ENCODE results near the gene MEA1.

The MEA1 gene

DNA sequence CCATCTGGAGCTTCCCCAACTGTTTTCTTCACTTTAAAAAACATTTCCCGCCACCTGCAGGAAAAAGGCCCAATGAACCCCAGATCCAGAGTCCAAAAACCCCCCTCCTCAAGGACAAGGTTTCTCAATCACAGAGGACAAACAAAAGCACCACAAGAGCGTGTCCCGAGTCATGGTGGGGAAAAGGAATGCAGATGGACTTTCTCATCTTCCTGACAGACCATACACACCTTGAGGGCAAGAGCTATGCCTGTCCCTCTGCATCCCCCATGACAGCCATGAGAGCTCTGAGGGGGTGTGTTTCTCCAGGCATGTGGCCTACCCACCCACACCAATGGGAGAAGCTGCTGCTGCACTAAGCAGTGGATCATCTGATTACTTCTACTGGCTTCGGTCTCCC is 43.8 kb downstream of the MEA1 start:
- TF ChIP-seq CREB1 (IDR thresholded peaks at IDR 0.05; ENCODE audit: low read depth) (no peak), CEBPB (IDR thresholded peaks at IDR 0.05) (no peak), NFIC (IDR thresholded peaks at IDR 0.05) (no peak), EGR1 (IDR thresholded peaks at IDR 0.05) (no peak), ZBTB7A (IDR thresholded peaks at IDR 0.05; ENCODE audit: low read depth) (no peak), FOXM1 (IDR thresholded peaks at IDR 0.05; ENCODE audit: borderline replicate concordance, low read depth) (no peak), EP300 (IDR thresholded peaks at IDR 0.05; ENCODE audit: borderline replicate concordance) (no peak), TAF1 (IDR thresholded peaks at IDR 0.05; ENCODE audit: low read depth) (no peak), TEAD4 (IDR thresholded peaks at IDR 0.05) (no peak), YY1 (IDR thresholded peaks at IDR 0.05; ENCODE audit: low read depth) (no peak), RAD21 (IDR thresholded peaks at IDR 0.05; ENCODE audit: low read depth) (no peak), TCF12 (IDR thresholded peaks at IDR 0.05; ENCODE audit: low read depth) (no peak)
- TF ChIP-seq, protein P1, sequence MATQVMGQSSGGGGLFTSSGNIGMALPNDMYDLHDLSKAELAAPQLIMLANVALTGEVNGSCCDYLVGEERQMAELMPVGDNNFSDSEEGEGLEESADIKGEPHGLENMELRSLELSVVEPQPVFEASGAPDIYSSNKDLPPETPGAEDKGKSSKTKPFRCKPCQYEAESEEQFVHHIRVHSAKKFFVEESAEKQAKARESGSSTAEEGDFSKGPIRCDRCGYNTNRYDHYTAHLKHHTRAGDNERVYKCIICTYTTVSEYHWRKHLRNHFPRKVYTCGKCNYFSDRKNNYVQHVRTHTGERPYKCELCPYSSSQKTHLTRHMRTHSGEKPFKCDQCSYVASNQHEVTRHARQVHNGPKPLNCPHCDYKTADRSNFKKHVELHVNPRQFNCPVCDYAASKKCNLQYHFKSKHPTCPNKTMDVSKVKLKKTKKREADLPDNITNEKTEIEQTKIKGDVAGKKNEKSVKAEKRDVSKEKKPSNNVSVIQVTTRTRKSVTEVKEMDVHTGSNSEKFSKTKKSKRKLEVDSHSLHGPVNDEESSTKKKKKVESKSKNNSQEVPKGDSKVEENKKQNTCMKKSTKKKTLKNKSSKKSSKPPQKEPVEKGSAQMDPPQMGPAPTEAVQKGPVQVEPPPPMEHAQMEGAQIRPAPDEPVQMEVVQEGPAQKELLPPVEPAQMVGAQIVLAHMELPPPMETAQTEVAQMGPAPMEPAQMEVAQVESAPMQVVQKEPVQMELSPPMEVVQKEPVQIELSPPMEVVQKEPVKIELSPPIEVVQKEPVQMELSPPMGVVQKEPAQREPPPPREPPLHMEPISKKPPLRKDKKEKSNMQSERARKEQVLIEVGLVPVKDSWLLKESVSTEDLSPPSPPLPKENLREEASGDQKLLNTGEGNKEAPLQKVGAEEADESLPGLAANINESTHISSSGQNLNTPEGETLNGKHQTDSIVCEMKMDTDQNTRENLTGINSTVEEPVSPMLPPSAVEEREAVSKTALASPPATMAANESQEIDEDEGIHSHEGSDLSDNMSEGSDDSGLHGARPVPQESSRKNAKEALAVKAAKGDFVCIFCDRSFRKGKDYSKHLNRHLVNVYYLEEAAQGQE (IDR thresholded peaks at IDR 0.05; ENCODE audit: low read depth), result no peak
- TF ChIP-seq, protein P2, sequence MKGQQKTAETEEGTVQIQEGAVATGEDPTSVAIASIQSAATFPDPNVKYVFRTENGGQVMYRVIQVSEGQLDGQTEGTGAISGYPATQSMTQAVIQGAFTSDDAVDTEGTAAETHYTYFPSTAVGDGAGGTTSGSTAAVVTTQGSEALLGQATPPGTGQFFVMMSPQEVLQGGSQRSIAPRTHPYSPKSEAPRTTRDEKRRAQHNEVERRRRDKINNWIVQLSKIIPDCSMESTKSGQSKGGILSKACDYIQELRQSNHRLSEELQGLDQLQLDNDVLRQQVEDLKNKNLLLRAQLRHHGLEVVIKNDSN (IDR thresholded peaks at IDR 0.05), result no peak
- TF ChIP-seq, protein P3, sequence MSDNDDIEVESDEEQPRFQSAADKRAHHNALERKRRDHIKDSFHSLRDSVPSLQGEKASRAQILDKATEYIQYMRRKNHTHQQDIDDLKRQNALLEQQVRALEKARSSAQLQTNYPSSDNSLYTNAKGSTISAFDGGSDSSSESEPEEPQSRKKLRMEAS (IDR thresholded peaks at IDR 0.05), result no peak

DNA sequence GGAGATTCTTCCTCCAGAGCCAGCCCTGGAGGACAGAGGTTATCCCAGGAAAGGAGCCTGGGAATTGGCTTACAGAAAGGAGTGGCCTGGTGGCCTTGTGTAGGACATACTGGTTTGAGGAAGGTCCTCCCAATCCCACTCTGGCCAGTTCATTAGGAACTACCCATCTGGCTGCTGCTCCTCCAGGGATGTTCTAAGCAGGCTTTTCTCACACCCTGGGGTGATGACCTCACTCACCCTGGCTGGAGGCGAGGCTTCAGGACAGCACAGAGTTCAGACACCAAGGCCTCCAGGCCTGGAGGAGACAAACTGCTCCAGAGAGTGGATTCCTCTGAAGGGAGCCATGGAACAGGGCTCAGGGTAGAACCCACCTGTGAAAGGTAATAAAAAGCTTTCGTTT is 44.3 kb downstream of the MEA1 start:
- no peak for TF ChIP-seq RAD21 (IDR thresholded peaks at IDR 0.05; ENCODE audit: low read depth)
- TF ChIP-seq, protein P2 (IDR thresholded peaks at IDR 0.05), result no peak
- TF ChIP-seq TCF12 (IDR thresholded peaks at IDR 0.05; ENCODE audit: low read depth), result no peak
- no peak for TF ChIP-seq EGR1 (IDR thresholded peaks at IDR 0.05)
- TF ChIP-seq CREB1 (IDR thresholded peaks at IDR 0.05; ENCODE audit: low read depth), result no peak
- TF ChIP-seq, protein P1 (IDR thresholded peaks at IDR 0.05; ENCODE audit: low read depth), result no peak
- TF ChIP-seq EP300 (IDR thresholded peaks at IDR 0.05; ENCODE audit: borderline replicate concordance), result no peak
- no peak for TF ChIP-seq ZBTB7A (IDR thresholded peaks at IDR 0.05; ENCODE audit: low read depth)
- TF ChIP-seq YY1 (IDR thresholded peaks at IDR 0.05; ENCODE audit: low read depth), result no peak

DNA sequence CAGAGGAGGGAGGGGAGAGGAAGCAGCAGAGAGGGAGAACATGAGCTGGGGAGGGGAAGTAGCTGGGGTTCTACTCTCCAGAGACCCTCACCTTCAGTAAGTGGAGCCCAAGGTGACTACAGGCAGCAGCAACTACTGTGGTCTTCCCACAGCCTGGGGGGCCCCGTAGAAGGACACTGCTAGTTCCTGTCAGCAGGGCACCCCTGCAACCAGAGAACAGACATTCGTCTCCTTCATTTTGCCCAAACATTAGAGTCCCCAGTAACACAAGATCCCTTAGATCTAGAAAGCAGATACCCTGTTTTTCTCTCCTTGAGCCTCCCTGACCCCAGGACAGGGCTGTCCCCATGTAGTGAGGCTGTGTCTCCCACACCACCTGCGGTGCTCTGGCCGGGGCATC is 45.0 kb downstream of the MEA1 start:
- TF ChIP-seq, protein P1 (IDR thresholded peaks at IDR 0.05; ENCODE audit: low read depth), result no peak
- TF ChIP-seq EP300 (IDR thresholded peaks at IDR 0.05; ENCODE audit: borderline replicate concordance) (no peak), TEAD4 (IDR thresholded peaks at IDR 0.05) (no peak), YY1 (IDR thresholded peaks at IDR 0.05; ENCODE audit: low read depth) (no peak), NFIC (IDR thresholded peaks at IDR 0.05) (no peak), FOXM1 (IDR thresholded peaks at IDR 0.05; ENCODE audit: borderline replicate concordance, low read depth) (no peak), ZBTB7A (IDR thresholded peaks at IDR 0.05; ENCODE audit: low read depth) (no peak), RAD21 (IDR thresholded peaks at IDR 0.05; ENCODE audit: low read depth) (no peak)
- TF ChIP-seq, protein P3 (IDR thresholded peaks at IDR 0.05), result no peak

DNA sequence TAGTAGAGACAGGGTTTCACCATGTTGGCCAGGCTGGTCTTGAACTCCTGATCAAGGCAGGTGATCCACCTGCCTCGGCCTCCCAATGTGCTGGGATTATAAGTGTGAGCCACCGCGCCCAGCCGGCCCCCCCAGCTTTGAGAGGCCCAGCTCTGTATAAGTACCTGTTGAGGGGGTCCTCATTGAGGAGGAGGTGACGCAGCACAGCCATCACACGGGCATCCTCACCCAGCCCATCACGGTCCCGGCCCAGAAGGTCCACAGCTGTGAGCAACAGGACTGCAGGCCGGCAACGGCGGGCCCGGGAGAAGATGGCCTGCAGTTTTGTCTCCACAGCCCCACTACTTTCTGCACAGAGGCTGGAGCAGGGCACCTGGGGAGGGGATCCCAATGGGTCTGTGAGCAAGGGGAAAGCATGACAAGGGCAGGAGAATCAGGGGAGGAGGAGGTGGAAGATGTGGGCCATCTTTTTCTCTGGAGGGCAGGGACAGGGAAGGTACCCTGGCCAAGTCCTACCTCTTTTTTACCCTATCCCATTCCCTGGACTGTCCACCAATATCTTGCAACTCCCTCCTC is 45.5 kb downstream of the MEA1 start:
- no peak for TF ChIP-seq TEAD4 (IDR thresholded peaks at IDR 0.05)
- no peak for TF ChIP-seq TAF1 (IDR thresholded peaks at IDR 0.05; ENCODE audit: low read depth)
- no peak for TF ChIP-seq ZBTB7A (IDR thresholded peaks at IDR 0.05; ENCODE audit: low read depth)
- TF ChIP-seq EP300 (IDR thresholded peaks at IDR 0.05; ENCODE audit: borderline replicate concordance), result no peak
- TF ChIP-seq NFIC (IDR thresholded peaks at IDR 0.05), result no peak
- TF ChIP-seq, protein P3 (IDR thresholded peaks at IDR 0.05), result no peak
- no peak for TF ChIP-seq CREB1 (IDR thresholded peaks at IDR 0.05; ENCODE audit: low read depth)
- TF ChIP-seq CEBPB (IDR thresholded peaks at IDR 0.05), result no peak
- no peak for TF ChIP-seq RAD21 (IDR thresholded peaks at IDR 0.05; ENCODE audit: low read depth)
- TF ChIP-seq TCF12 (IDR thresholded peaks at IDR 0.05; ENCODE audit: low read depth), result no peak
- TF ChIP-seq, protein P1 (IDR thresholded peaks at IDR 0.05; ENCODE audit: low read depth), result no peak
- no peak for TF ChIP-seq EGR1 (IDR thresholded peaks at IDR 0.05)

All from Ishikawa (cell line).